NCI-H2107 (cell line): ENCODE measurements around the gene SHKBP1.
A peak's percentile ranks its signal among the peaks of the same experiment; 100 is the strongest.
"Not testable (repeated sequence)": the region's sequence is repeated elsewhere in the genome, so short reads cannot be mapped to it uniquely, and the experiment has no call there.

Experiments used
- DNase-seq: peaks from one replicate; lab custom pipeline; 2025; lab: John Stamatoyannopoulos, UW

SHKBP1 gene

DNA sequence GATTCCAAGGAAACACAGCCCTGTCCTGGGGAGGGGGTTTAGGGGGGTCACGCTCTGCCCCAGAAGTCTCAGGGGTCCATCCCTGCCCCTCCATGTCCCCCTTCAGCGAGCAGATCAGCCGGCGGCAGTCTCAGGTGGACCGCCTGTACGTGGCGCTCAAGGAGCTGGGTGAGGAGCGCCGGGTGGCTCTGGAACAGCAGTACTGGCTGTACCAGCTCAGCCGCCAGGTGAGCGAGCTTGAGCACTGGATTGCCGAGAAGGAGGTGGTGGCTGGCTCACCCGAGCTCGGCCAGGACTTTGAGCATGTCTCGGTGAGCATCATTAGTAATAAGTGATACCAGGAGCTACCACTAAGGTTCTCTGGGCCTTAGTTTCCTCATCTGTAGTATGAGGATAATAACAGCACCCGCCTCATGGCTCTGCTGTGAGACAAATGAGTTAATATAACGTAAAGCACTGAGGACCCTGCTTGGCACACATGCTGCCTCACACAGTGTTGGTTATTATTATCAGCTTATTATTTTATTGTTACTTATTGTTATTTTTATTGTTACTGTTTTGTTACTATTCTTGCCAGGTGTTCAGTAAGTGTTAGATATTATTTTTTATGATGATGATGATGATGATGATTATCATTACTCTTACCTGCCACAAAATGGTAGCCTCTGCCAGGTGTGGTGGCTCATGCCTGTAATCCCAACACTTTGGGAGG, 20.5 kb upstream of the SHKBP1 start:
- no peak for DNase-seq

- no peak for DNase-seq
These were observed 19.6 kb upstream of the SHKBP1 start for GRCh38 chr19:40556953-40557530.

GRCh38 chr19:40559394-40559793, 17.3 kb upstream of the SHKBP1 start:
- DNase-seq = no peak

DNA sequence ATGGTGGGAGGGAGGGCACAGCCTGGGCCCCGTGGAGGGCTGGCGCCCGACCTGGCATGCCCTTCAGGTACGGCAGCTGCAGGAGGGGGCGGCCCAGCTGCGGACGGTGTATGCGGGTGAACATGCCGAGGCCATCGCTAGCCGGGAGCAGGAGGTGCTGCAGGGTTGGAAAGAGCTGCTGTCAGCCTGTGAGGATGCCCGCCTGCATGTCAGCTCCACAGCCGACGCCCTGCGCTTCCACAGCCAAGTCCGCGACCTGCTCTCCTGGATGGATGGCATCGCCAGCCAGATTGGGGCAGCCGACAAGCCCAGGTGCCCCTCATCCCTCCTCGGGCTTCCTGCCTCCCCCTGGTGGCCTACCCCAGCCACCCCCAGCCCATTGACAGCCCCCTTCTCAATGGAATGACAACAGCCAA, 16.6 kb upstream of the SHKBP1 start:
- no peak for DNase-seq

GRCh38 chr19:40561947-40562346, 14.7 kb upstream of the SHKBP1 start:
- DNase-seq = no peak

DNA sequence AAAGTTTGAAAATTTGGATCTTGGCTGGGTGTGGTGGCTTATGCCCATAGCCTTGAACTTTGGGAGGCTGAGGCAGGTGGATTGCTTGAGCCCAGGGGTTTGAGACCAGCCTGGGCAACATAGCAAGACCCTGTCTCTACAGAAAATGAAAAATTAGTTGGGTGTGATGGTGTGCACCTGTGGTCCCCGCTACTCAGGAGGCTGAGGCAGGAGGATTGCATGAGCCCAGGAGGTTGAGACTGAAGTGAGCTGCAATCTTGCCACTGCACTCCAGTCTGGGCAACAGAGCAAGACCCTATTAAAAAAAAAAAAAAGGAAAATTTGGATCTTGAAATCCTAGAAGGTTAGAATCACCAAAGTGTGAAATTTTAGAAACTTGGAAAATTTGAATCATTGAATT, 12.1 kb upstream of the SHKBP1 start:
- DNase-seq = not testable (repeated sequence)

DNA sequence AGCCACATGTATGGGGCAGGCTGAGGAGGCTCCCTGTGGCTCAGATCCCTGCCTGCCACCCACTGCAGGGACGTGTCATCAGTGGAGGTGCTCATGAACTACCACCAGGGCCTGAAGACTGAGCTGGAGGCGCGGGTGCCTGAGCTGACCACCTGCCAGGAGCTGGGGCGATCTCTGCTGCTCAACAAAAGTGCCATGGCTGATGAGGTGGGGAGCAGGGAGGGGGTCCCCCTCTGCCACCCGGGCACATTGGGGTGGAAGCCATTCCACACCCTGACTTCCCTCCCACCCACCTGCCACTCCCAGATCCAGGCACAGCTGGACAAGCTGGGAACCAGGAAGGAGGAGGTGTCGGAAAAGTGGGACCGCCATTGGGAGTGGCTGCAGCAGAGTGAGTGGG, 11.3 kb upstream of the SHKBP1 start:
- DNase-seq = no peak

DNA sequence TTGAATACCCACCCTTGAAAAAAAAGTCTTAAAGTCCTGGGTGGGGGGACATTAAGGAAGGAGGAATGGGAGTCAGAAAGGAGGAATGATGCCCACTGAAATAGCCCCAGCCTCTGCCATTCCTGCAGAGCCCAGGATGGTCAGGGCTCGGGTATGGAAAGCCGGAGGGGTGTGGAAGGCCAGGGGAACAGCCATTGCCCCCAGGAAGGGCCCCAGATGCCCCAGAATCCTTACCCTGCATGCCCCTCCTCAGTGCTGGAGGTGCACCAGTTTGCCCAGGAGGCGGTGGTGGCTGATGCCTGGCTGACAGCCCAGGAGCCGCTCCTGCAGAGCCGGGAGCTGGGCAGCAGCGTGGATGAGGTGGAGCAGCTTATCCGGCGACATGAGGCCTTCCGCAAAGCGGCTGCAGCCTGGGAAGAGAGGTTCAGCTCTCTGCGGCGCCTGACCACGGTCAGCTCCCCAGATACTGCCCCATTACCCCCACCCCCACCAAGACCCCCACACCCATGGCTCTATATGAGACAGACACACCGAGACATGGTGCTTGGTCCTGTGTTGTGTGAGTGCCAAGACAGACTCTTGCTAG, 10.7 kb upstream of the SHKBP1 start:
- no peak for DNase-seq

- no peak for DNase-seq
These were observed 9.5 kb upstream of the SHKBP1 start for GRCh38 chr19:40567040-40567749.

- DNase-seq = no peak
These were observed 8.8 kb upstream of the SHKBP1 start for GRCh38 chr19:40567750-40568494.

- DNase-seq = peak; percentile 97
These were observed 6.2 kb upstream of the SHKBP1 start for GRCh38 chr19:40570313-40571004.

GRCh38 chr19:40571005-40571318, 5.7 kb upstream of the SHKBP1 start:
- DNase-seq = no peak

DNA sequence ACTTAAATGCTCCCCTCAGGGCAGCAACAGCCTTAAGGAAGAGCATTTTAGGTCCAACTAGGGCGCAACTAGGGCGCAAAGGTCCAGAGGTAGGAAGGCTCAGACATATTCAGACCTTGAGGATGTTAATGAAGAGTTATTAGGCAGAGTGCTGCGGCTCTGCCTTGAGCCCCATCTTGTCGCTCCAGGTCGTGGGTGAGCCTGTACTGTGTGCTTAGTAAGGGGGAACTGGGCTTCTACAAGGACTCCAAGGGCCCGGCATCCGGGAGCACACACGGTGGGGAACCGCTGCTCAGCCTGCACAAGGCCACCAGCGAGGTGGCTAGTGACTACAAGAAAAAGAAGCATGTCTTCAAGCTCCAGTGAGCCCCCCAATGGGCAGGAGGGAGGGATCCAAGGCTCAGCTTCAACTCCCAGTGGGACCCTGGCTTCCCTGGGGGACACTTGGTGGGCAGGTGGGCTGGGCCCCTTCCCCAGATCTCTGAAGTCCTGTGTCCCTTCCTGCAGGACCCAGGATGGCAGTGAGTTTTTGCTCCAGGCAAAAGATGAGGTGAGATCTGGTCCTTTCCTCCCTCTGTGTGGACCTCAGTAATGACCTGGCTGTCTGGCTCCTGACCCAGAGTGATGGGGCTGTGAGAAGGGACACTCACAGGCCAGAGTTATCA, 4.7 kb upstream of the SHKBP1 start:
- no peak for DNase-seq

GRCh38 chr19:40575326-40575725, 1.3 kb upstream of the SHKBP1 start:
- no peak for DNase-seq

- DNase-seq = no peak
These were observed 505 bp upstream of the SHKBP1 start for GRCh38 chr19:40576151-40576584.

DNA sequence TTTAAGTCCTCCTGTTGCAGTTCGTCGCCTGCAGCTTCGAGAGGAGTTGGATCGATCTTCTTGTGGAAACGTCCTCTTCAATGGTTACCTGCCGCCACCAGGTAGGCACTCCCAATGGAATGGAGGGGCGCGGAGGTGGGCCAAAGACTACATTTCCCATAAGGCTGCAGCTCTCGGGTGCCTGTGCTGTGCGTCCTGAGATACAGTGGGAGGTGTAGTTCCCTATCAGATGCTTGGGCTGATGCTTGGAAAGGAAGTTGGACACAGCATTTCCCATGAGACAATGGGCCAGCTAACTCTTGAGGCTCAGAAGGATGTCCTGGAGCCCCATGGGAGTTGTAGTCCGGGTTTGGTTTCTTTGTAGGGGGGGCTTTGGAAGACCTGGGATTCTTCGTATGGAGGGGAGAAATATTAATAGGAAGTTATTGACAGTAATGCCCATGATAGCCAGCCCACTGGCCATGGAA, 1.8 kb downstream of the SHKBP1 start:
- DNase-seq = no peak

DNA sequence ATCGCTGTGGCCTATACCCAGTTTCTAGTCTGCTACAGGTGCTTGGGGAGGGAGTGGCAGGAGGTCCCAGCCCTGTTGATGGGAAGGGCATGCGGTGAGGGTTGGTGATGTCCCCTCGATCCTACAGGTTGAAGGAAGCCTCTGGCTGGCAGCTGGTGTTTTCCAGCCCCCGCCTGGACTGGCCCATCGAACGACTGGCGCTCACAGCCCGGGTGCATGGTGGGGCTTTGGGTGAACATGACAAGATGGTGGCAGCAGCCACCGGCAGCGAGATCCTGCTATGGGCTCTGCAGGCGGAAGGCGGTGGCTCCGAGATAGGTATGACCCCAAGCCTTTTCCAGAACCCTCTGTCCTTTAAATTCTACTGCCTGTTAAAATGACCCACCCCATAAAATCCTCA, 3.9 kb downstream of the SHKBP1 start:
- no peak for DNase-seq

- no peak for DNase-seq
These were observed 4.9 kb downstream of the SHKBP1 start for GRCh38 chr19:40581531-40581930.

DNA sequence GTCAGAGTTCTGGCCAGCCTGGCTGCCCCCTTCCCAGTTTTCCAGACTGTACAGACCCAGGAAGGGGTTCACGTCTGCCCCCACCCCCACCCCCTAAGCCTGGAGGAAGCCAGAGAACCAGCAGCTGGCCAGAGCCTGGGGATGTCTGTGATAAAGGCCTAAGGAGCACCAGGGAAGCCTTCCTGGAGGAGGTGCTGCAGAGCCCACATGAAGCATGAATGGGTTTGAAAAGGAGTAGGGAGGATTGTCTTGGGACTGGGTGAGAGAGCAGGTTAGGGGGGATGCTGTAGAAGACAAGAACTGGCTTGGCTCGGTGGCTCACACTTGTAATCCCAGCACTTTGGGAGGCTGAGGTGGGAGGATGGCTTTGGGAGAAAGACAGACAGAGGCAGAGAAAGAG, 5.8 kb downstream of the SHKBP1 start:
- DNase-seq = no peak

DNA sequence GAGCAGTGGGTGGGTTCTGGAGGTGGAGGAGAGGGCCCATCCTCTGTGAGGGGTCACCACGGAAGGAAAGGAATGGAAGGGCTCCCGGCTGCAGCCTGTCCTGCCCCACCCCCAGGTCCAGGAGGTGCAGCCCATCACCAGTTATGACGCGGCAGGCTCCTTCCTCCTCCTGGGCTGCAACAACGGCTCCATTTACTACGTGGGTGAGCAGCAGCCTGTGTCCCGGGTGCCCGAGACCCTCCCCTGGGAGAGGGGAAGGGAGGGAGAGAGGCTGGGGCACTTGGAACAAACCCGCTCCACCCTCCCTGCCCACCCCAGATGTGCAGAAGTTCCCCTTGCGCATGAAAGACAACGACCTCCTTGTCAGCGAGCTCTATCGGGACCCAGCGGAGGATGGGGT, 6.6 kb downstream of the SHKBP1 start:
- DNase-seq = no peak

DNA sequence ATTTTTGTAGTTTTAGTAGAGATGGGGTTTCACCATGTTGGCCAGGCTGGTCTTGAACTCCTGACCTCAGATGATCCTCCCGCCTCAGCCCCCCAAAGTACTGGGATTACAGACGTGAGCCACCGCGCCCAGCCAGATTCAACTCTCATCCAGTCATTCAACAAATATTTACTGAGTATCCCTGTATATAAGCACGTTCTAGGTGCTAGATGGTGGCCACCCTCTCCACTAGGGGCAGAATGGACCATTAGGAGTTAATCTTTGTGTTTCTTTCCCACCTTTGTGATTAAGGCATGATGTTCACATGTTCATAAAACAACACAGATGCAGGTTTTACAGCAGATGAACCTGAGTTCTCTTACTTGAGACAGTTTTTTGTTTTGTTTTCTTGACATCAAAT, 7.3 kb downstream of the SHKBP1 start:
- no peak for DNase-seq
